Vagina (tissue), 2 donors: ENCODE results near the gene CDIP1. TPM values are rescaled to one million over a fixed set of nuclear protein-coding genes. Genes with fewer than 3 reads are reported as not detected.

ENCODE experiments used
- DNase-seq, 2 donors: peaks; one replicate each; pipeline ENCODE4 v3.0.0-alpha.2; 2017; ENCODE audit errors: extremely low spot score in 2 of 2
- H3K27ac ChIP-seq: fragments of 200-600 bp; sonication (generic); one replicate; pipeline ENCODE4 v1.5.1; 2019
- H3K27me3 ChIP-seq: fragments of 200-600 bp; sonication (generic); one replicate; pipeline ENCODE4 v1.5.1; 2019
- H3K36me3 ChIP-seq, 2 donors: fragments of 200-600 bp; sonication (generic); one replicate each; pipeline ENCODE4 v1.5.1; 2017 to 2019
- H3K4me1 ChIP-seq: fragments of 200-600 bp; sonication (generic); one replicate; pipeline ENCODE4 v1.5.1; 2019
- H3K4me3 ChIP-seq, 2 donors: fragments of 200-600 bp; sonication (generic); 1 replicate in 1 of 2; 2 replicates in 1 of 2; pipeline ENCODE4 v1.5.1; 2016 to 2019
- H3K9me3 ChIP-seq: fragments of 200-600 bp; sonication (generic); one replicate; pipeline ENCODE4 v1.5.1; 2019
- POLR2A ChIP-seq, 2 donors: fragments of 450-650 bp; IDR thresholded peaks; one replicate each; pipeline ENCODE4 v1.6.1; 2017; ENCODE audit warnings: antibody characterized with exemption in 2 of 2, mild to moderate bottlenecking in 2 of 2, moderate library complexity in 2 of 2
- POLR2AphosphoS5 ChIP-seq, 2 donors: sonication (generic); formaldehyde crosslinking; IDR thresholded peaks; one replicate each; pipeline ENCODE4 v1.9.0; 2017; ENCODE audit warnings: antibody characterized with exemption in 2 of 2, mild to moderate bottlenecking in 2 of 2, low read depth in 1 of 2; ENCODE audit not compliant: insufficient read depth in 1 of 2
- intact Hi-C: fragments of 100-400 bp; cut with DNase I; formaldehyde crosslinking; loops from one replicate; pipeline ENCODE4 v1.15.1; 2023
- total RNA-seq: library from RNA; depleted of rRNA; stranded (reverse); fragments of >200 nt; gene quantifications from one replicate; pipeline ENCODE4 v1.2.3, GENCODE V29; 2016
- TF ChIP-seq, protein P1 (sequence below), 3 experiments: fragments of 450-650 bp in 2 of 3; fragments of 200-600 bp in 1 of 3; sonication (generic) in 1 of 3; IDR thresholded peaks; one replicate each; pipeline ENCODE4 v1.5.1; 2017 to 2019; ENCODE audit warnings: antibody characterized with exemption in 3 of 3, mild to moderate bottlenecking in 2 of 3, moderate library complexity in 2 of 3

Gene CDIP1
- total RNA-seq, 1 donor from 2014 or later: 13.3 TPM

DNA sequence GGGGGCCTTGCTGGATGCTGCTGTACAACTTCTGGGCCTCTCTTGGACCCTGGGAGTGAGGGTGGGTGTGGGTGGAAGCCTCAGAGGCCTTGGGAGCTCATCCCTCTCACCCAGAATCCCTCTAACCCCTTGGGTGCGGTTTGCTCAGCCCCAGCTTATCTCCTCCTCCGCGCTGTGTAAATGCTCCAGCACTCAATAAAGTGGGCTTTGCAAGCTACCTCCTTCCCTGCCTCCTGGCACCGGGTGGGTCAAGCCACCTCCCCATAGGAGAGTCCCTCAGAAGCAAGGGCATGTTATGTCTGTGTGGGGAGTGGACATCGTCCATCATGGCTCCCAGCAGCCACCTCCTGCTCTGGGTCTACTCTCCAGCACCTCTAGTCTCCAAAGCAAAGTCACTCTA, 28.4 kb downstream of the CDIP1 start:
- intact Hi-C loops: no loop called here
- Histone ChIP-seq H3K27me3 (no peaks in the 10 kb centered on the region), H3K9me3 (no peaks in the 10 kb centered on the region), H3K4me3 (no peak overlapping the region), H3K27ac (no peak overlapping the region), H3K4me1 (peaks cover 47% of the 10 kb centered on the region), H3K36me3 (peaks cover 0 to 55% of the 10 kb centered on the region in 2 donors)
- TF ChIP-seq POLR2A (IDR thresholded peaks at IDR 0.05) (no peak), POLR2AphosphoS5 (IDR thresholded peaks at IDR 0.05; ENCODE audit: insufficient read depth in 1 of 2, low read depth in 1 of 2) (no peak)
- TF ChIP-seq, protein P1, sequence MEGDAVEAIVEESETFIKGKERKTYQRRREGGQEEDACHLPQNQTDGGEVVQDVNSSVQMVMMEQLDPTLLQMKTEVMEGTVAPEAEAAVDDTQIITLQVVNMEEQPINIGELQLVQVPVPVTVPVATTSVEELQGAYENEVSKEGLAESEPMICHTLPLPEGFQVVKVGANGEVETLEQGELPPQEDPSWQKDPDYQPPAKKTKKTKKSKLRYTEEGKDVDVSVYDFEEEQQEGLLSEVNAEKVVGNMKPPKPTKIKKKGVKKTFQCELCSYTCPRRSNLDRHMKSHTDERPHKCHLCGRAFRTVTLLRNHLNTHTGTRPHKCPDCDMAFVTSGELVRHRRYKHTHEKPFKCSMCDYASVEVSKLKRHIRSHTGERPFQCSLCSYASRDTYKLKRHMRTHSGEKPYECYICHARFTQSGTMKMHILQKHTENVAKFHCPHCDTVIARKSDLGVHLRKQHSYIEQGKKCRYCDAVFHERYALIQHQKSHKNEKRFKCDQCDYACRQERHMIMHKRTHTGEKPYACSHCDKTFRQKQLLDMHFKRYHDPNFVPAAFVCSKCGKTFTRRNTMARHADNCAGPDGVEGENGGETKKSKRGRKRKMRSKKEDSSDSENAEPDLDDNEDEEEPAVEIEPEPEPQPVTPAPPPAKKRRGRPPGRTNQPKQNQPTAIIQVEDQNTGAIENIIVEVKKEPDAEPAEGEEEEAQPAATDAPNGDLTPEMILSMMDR (IDR thresholded peaks at IDR 0.05): no peak
- no peak for DNase-seq

DNA sequence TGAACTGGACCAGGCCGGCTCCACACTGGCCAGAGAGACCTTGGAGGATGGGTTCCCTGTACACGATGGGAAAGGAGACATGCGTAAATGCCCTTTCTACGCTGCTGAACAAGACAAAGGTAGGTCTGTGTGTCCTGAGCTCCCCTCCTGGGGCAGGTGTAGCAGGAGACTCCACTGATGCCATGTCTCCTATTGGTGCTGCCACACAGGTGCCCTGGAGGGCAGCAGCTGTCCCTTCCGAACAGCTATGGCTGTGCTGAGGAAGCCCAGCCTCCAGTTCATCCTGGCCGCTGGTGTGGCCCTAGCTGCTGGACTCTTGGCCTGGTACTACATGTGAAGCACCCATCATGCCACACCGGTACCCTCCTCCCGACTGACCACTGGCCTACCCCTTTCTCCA, 29.2 kb downstream of the CDIP1 start:
- no peak for DNase-seq
- H3K4me3 ChIP-seq: no peak overlapping the region
- H3K27ac ChIP-seq: no peak overlapping the region
- peaks cover 0 to 55% of the 10 kb centered on the region in 2 donors for H3K36me3 ChIP-seq
- intact Hi-C loops: loop anchor here (10.0 kb wide), 1 partner anchor 45 kb away; the partner anchor contains the start of gene C16orf96
- peaks cover 40% of the 10 kb centered on the region for H3K4me1 ChIP-seq
- H3K27me3 ChIP-seq: no peaks in the 10 kb centered on the region
- no peaks in the 10 kb centered on the region for H3K9me3 ChIP-seq
- TF ChIP-seq POLR2AphosphoS5 (IDR thresholded peaks at IDR 0.05; ENCODE audit: insufficient read depth in 1 of 2, low read depth in 1 of 2) (no peak), POLR2A (IDR thresholded peaks at IDR 0.05) (no peak)
- TF ChIP-seq, protein P1 (IDR thresholded peaks at IDR 0.05): no peak

DNA sequence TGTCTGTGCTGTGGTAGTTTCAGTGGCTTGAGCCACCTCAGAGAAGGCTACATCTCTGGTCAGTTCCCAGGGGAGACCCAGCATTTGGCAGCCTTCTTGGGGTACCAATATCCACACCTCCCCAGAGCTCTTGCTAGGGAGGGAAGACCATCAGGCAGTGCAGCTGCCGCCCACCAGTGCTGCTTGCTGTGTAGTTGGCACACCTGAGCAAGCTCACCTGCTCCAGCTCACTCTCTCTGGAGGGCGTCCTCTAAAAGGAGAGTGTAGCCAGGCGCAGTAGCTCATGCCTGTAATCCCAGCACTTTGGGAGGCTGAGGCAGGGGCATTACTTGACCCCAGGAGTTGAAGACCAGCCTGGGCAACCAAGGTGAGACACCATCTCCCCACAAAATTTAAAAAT, 29.8 kb downstream of the CDIP1 start:
- no peak for DNase-seq
- no peak for TF ChIP-seq POLR2A (IDR thresholded peaks at IDR 0.05)
- TF ChIP-seq, protein P1 (IDR thresholded peaks at IDR 0.05): no peak
- TF ChIP-seq POLR2AphosphoS5 (IDR thresholded peaks at IDR 0.05; ENCODE audit: insufficient read depth in 1 of 2, low read depth in 1 of 2): no peak
- Histone ChIP-seq H3K27ac (no peak overlapping the region), H3K4me3 (no peak overlapping the region), H3K36me3 (peaks cover 0 to 55% of the 10 kb centered on the region in 2 donors), H3K9me3 (no peaks in the 10 kb centered on the region), H3K27me3 (no peaks in the 10 kb centered on the region), H3K4me1 (peaks cover 34% of the 10 kb centered on the region)
- intact Hi-C loops: loop anchor here (10.0 kb wide), 1 partner anchor 46 kb away; the partner anchor contains the start of gene C16orf96

DNA sequence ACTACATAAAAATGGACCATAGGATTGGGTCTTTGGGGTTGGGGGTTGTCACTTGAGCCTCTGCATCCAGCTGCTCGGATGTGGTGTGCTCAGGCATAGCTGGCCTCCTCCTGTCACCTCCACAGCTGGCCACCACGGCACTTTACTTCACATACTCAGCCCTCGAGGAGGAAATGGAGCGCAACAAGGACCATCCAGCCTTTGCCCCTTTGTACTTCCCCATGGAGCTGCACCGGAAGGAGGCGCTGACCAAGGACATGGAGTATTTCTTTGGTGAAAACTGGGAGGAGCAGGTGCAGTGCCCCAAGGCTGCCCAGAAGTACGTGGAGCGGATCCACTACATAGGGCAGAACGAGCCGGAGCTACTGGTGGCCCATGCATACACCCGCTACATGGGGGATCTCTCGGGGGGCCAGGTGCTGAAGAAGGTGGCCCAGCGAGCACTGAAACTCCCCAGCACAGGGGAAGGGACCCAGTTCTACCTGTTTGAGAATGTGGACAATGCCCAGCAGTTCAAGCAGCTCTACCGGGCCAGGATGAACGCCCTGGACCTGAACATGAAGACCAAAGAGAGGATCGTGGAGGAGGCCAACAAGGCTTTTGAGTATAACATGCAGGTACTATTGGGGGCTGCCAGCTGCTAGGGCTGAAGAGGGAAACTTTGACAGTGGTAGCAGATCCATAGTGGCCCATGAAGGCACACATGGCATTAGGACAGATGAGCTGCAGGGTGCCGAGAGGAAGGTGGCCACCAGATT, 30.8 kb downstream of the CDIP1 start:
- no peak for DNase-seq
- TF ChIP-seq POLR2AphosphoS5 (IDR thresholded peaks at IDR 0.05; ENCODE audit: insufficient read depth in 1 of 2, low read depth in 1 of 2): no peak
- TF ChIP-seq, protein P1 (IDR thresholded peaks at IDR 0.05): no peak
- TF ChIP-seq POLR2A (IDR thresholded peaks at IDR 0.05): no peak
- H3K27me3 ChIP-seq: no peaks in the 10 kb centered on the region
- H3K9me3 ChIP-seq: no peaks in the 10 kb centered on the region
- intact Hi-C loops: loop anchor here (10.0 kb wide), 1 partner anchor 47 kb away; the partner anchor contains the start of gene C16orf96
- peaks cover 0 to 48% of the 10 kb centered on the region in 2 donors for H3K36me3 ChIP-seq
- peaks cover 30% of the 10 kb centered on the region for H3K4me1 ChIP-seq
- H3K27ac ChIP-seq: no peak overlapping the region
- H3K4me3 ChIP-seq: no peak overlapping the region

DNA sequence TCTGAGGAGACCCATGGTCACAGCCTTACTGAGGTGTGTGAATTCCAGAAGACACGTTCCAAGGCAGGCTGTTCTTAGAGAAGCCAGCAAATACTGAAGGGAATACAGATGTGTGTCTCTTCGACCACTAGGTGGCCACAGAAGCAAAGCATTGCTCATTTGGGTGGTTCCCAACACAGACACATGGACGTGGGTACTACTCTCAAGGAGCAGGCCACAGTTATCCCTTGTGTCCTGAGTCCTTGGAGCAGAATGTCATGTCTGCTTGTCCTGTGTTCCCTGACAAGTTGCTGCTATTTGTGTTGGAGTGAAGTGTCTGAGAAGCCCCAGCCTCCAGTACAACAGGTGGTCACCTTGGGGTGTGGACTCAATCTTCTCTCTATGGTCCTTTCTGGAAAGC, 32.1 kb downstream of the CDIP1 start:
- no peak for DNase-seq
- Histone ChIP-seq H3K4me1 (peaks cover 34% of the 10 kb centered on the region), H3K27ac (peak overlapping the region; percentile 60), H3K36me3 (peaks cover 0 to 34% of the 10 kb centered on the region in 2 donors), H3K4me3 (no peak overlapping the region), H3K9me3 (no peaks in the 10 kb centered on the region), H3K27me3 (no peaks in the 10 kb centered on the region)
- intact Hi-C loops: loop anchor here (10.0 kb wide), 1 partner anchor 48 kb away; the partner anchor contains the start of gene C16orf96
- TF ChIP-seq POLR2A (IDR thresholded peaks at IDR 0.05) (no peak), POLR2AphosphoS5 (IDR thresholded peaks at IDR 0.05; ENCODE audit: insufficient read depth in 1 of 2, low read depth in 1 of 2) (peak in 1 of 2 donors; percentile 21)
- TF ChIP-seq, protein P1 (IDR thresholded peaks at IDR 0.05): peak; percentile 36 to 71 (median 71)
